Endodermal cell (in vitro differentiated cells): ENCODE measurements around the gene VIT. TPM values are rescaled to one million over a fixed set of nuclear protein-coding genes. Genes with fewer than 3 reads are reported as not detected.

Source experiments
- DNase-seq: peaks from one replicate; pipeline ENCODE4 v3.0.0-alpha.2; 2017
- H3K27ac ChIP-seq: 2 replicates; pipeline ENCODE4 v1.5.1; 2013; ENCODE audit warnings: mild to moderate bottlenecking, low read depth, low read length, moderate library complexity
- H3K27me3 ChIP-seq: 2 replicates; pipeline ENCODE4 v1.6.1; 2013; ENCODE audit warnings: mild to moderate bottlenecking, low read length, moderate library complexity; ENCODE audit not compliant: insufficient read depth, control insufficient read depth, poor library complexity, severe bottlenecking
- H3K36me3 ChIP-seq: 2 replicates; pipeline ENCODE4 v1.7.0; 2013; ENCODE audit warnings: mild to moderate bottlenecking, low read length, moderate library complexity; ENCODE audit not compliant: control insufficient read depth, insufficient read depth
- H3K4me1 ChIP-seq: one replicate; pipeline ENCODE4 v1.7.0; 2013; ENCODE audit warnings: low read length; ENCODE audit not compliant: control insufficient read depth, insufficient read depth
- H3K4me3 ChIP-seq: 2 replicates; pipeline ENCODE4 v1.5.1; 2013; ENCODE audit warnings: mild to moderate bottlenecking, low read length, moderate library complexity
- H3K9ac ChIP-seq: 2 replicates; pipeline ENCODE4 v1.6.1; 2013; ENCODE audit warnings: mild to moderate bottlenecking, low read length, moderate library complexity; ENCODE audit not compliant: poor library complexity, severe bottlenecking; ENCODE audit errors: extremely low read depth
- H3K9me3 ChIP-seq: 2 replicates; pipeline ENCODE4 v1.6.1; 2013; ENCODE audit warnings: mild to moderate bottlenecking, low read length, moderate library complexity; ENCODE audit not compliant: control insufficient read depth
- H3K27ac Mint-ChIP-seq: 2 replicates; pipeline ENCODE4 v1.8.0; 2020; ENCODE audit warnings: mixed read lengths
- H3K27me3 Mint-ChIP-seq: 2 replicates; pipeline ENCODE4 v1.8.0; 2021; ENCODE audit warnings: mild to moderate bottlenecking, mixed read lengths; ENCODE audit not compliant: insufficient read depth
- H3K36me3 Mint-ChIP-seq: 2 replicates; pipeline ENCODE4 v1.8.0; 2020; ENCODE audit warnings: low read depth, mixed read lengths
- H3K4me1 Mint-ChIP-seq: 2 replicates; pipeline ENCODE4 v1.8.0; 2020; ENCODE audit warnings: mixed read lengths
- H3K4me3 Mint-ChIP-seq: 2 replicates; pipeline ENCODE4 v1.8.0; 2020; ENCODE audit warnings: mild to moderate bottlenecking, moderate library complexity, mixed read lengths
- H3K9me3 Mint-ChIP-seq: 2 replicates; pipeline ENCODE4 v1.8.0; 2020; ENCODE audit warnings: mild to moderate bottlenecking, mixed read lengths
- WGBS, 2 experiments: methylation state at CpG; one replicate each; pipeline versions ENCODE4 v1.1.5 to v1.1.7; 2013; ENCODE audit warnings: missing lambda C conversion rate in 2 of 2, mixed read lengths in 1 of 2; ENCODE audit not compliant: insufficient coverage in 1 of 2, insufficient read length in 1 of 2; 5-methylcytosine and 5-hydroxymethylcytosine counted together
- total RNA-seq, 2 donors: library from RNA; stranded (reverse); fragmentation: NEBNext Ultra II Directional in 1 of 2; extraction: Animal tissue kit (Norgen Biotek cat#: 25700) in 1 of 2; gene quantifications; 2 replicates in 1 of 2; 3 replicates in 1 of 2; pipeline ENCODE4 v1.2.1, GENCODE V29; 2021
- TF ChIP-seq, protein P1 (sequence below): fragments of 200-600 bp; sonication (generic); conservative IDR thresholded peaks from 2 replicates; pipeline ENCODE4 v1.5.0; 2021; ENCODE audit warnings: antibody characterized with exemption, mild to moderate bottlenecking

Gene VIT
- total RNA-seq, 2 donors from 2014 or later: 0.53 TPM; not detected in 1

GRCh38 chr2:36727550-36727949 is 31.0 kb downstream of the VIT start:
- Mint-ChIP-seq H3K4me3 (no peak overlapping the region), H3K27me3 (no peaks in the 10 kb centered on the region), H3K27ac (no peak overlapping the region), H3K36me3 (no peaks in the 10 kb centered on the region), H3K4me1 (no peaks in the 10 kb centered on the region), H3K9me3 (peaks cover 13% of the 10 kb centered on the region)
- TF ChIP-seq, protein P1, sequence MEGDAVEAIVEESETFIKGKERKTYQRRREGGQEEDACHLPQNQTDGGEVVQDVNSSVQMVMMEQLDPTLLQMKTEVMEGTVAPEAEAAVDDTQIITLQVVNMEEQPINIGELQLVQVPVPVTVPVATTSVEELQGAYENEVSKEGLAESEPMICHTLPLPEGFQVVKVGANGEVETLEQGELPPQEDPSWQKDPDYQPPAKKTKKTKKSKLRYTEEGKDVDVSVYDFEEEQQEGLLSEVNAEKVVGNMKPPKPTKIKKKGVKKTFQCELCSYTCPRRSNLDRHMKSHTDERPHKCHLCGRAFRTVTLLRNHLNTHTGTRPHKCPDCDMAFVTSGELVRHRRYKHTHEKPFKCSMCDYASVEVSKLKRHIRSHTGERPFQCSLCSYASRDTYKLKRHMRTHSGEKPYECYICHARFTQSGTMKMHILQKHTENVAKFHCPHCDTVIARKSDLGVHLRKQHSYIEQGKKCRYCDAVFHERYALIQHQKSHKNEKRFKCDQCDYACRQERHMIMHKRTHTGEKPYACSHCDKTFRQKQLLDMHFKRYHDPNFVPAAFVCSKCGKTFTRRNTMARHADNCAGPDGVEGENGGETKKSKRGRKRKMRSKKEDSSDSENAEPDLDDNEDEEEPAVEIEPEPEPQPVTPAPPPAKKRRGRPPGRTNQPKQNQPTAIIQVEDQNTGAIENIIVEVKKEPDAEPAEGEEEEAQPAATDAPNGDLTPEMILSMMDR: no peak
- Histone ChIP-seq H3K9me3 (peaks cover 10% of the 10 kb centered on the region), H3K9ac (no peak overlapping the region), H3K27me3 (no peaks in the 10 kb centered on the region), H3K4me1 (no peaks in the 10 kb centered on the region), H3K4me3 (no peak overlapping the region), H3K36me3 (no peaks in the 10 kb centered on the region), H3K27ac (no peak overlapping the region)
- DNase-seq: no peak
- WGBS, 2 experiments: 90% methylated on average over 3 of the region's 3 CpGs; no CpG with 5 or more reads in 1 of the 2 experiments

- H3K27ac Mint-ChIP-seq: no peak overlapping the region
- Histone ChIP-seq H3K27ac (no peak overlapping the region), H3K36me3 (no peaks in the 10 kb centered on the region), H3K9ac (no peak overlapping the region), H3K27me3 (no peaks in the 10 kb centered on the region), H3K4me1 (no peaks in the 10 kb centered on the region), H3K4me3 (no peak overlapping the region), H3K9me3 (peaks cover 10% of the 10 kb centered on the region)
- DNase-seq: no peak
- no peak overlapping the region for H3K4me3 Mint-ChIP-seq
- H3K9me3 Mint-ChIP-seq: peaks cover 13% of the 10 kb centered on the region
- no peaks in the 10 kb centered on the region for H3K27me3 Mint-ChIP-seq
- H3K4me1 Mint-ChIP-seq: peaks cover 6% of the 10 kb centered on the region
- TF ChIP-seq, protein P1: no peak
- WGBS, 2 experiments: 57 to 63% methylated on average over 3 of the region's 4 CpGs
- H3K36me3 Mint-ChIP-seq: no peaks in the 10 kb centered on the region
Measured at GRCh38 chr2:36729067-36729466, 32.6 kb downstream of the VIT start.

DNA sequence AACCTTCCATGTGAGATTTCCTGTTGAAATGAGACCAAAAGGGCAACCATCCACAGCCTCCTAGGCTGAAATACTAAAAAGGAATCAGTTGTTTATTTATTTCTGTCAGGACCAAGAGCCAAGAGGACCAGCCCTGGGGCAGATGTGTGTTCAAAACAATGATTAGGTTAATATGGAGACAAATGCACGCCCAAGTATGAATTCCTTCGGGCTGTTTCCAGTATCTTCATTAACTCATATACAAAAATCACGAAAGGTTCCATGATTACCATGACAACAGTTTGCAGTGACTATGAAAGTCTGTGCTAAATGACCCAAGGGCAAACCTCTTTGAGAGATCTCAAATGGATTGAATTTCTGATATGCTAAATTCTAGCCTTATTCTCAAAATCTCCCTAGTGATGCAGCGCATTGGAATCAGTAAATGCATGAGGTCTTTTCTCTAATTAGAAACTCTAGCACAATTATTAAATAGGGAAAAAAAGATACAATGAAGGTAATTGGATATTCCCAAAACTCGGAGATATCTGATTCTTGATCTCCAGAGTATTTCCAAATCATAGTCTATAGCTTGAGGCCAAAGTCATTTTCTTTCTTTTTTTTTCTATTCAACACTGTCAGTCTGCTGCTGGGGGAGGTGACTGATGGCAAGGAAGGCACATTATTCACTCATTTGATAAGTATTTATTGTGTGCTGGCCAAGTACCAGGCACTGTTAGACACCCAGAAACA is 35.6 kb downstream of the VIT start:
- H3K36me3 ChIP-seq: no peaks in the 10 kb centered on the region
- H3K9ac ChIP-seq: no peak overlapping the region
- Mint-ChIP-seq H3K27me3 (no peaks in the 10 kb centered on the region), H3K4me1 (peaks cover 19% of the 10 kb centered on the region), H3K4me3 (no peak overlapping the region), H3K27ac (no peak overlapping the region), H3K9me3 (peaks cover 13% of the 10 kb centered on the region), H3K36me3 (no peaks in the 10 kb centered on the region)
- DNase-seq: no peak
- H3K27me3 ChIP-seq: no peaks in the 10 kb centered on the region
- peaks cover 10% of the 10 kb centered on the region for H3K9me3 ChIP-seq
- H3K4me3 ChIP-seq: no peak overlapping the region
- no peak overlapping the region for H3K27ac ChIP-seq
- TF ChIP-seq, protein P1: no peak
- H3K4me1 ChIP-seq: no peaks in the 10 kb centered on the region
- 74 to 100% methylated on average over 1 to 5 of the region's 5 CpGs for WGBS, 2 experiments
